T-helper 2 cell (primary cell): ENCODE results near the gene DDX1.

Source experiments
- DNase-seq, 5 experiments: peaks; one replicate each; pipeline versions ENCODE4 v3.0.0 to v3.0.0-alpha.2; 2012 to 2022

Gene DDX1

GRCh38 chr2:15664273-15665066, 72.8 kb downstream of the DDX1 start:
- no peak for DNase-seq

GRCh38 chr2:15665067-15665942, 73.6 kb downstream of the DDX1 start:
- DNase-seq = no peak

- DNase-seq = no peak
These were observed 74.3 kb downstream of the DDX1 start for GRCh38 chr2:15665943-15666460.

GRCh38 chr2:15666861-15667808, 75.5 kb downstream of the DDX1 start:
- no peak for DNase-seq

DNA sequence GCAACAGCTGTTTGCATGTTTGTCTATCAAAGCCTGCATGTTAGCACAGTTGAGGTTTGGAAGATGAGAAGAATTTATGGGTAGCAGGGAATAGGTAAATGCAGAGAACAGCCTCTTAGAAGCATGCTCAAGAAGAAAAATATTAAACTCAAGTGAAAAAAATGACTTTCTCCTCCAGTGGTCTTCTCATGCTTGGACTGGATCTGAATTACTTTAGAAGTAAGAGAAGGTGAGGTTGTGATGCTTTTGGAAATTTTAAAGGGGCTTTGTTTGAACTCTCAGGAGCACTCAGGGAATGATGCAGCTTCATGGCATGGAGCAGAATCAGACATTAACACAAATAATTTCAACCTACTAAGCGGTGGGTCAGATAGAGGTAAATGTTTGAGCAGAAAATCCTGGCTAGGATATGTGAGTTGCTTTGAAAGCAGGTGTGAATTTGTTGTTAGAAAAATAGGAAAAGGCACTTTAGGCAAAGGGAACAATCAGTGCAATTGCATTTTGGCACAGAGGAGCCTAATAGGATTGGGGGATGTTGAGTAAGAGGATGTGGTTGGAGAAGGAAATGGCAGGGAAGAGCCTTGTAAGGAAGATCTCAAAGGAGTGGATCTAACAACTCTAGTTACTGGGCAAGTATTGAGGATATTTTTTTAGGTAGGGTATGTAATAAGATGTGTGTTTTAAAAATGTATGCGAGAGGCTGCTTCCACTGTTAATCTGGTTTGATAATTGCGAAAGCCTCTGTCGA, 76.3 kb downstream of the DDX1 start:
- no peak for DNase-seq

DNA sequence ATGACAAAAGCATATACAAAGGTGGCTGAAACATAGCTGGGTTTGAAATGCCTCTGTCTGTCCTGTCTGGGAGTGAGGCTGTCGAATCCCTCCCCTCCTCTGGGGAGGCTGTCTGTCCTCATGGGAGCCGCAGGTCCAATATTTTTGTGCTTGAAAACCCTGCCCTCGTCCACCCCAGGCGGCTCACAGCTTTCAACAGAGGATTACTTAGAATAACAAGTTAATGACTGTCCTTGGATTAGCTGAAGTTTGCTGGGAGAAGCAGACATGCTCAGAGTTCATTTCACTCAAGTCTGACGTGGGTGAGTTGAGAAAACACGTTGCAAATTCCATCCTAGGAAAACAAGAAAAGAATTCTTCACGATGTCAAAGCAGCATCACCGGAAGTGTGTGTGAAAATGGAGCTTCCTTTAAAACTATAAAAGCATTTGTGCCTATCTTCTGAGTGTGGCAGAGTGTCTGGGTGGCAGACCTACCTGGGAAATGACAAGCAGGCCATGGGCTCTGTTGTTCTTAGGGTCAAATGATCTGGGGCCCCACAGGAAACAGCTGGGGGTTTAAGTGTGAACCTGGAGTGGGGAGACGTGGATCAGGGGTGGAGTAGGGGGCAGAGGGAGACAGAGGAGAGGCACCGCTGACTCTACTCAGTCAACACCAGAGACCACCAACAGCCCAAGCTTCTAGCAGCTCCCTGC, 77.1 kb downstream of the DDX1 start:
- no peak for DNase-seq

DNA sequence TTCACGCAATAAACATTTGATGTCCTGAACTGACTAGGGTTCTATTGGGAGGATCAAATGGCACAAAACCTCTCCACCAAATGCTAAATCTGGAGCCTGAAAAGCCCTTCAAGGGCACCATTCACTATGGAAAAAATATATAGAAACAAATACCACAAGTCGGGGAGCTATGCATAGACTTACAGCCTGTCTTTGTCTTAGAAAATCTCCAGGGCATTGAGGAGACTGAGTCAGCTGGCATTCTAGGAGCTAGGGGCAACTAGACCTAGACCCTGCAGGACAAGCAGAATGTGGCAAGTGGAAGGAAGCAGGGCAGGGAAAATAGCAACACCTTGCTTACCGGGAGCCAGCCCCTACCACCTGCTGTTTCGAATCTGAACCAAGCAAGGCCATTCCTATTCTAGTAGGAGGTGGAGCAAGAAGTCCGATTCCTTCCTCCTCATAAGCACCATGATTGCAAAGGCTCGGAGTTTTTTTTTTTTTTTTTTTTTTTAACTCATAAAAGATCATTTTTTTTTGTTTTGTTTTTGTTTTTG, 77.8 kb downstream of the DDX1 start:
- DNase-seq = no peak

DNA sequence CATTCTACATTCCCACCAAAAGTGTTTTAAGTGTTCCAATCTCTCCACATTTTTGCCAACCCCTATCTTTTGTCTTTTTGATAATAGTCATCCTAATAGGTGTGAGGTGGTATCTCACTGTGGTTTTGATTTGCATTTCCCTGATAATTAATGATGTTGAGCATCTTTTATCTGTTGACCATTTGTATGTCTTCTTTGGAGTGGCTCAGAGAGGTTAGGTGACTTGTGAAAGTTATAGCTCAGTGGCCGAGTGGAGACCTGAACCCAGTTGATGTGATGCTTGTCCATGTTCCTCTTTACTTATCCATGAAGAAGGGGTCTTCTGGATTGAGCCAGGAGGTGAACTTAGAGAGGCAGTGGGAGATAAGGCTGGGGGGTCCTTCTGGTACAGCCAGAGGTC, 78.8 kb downstream of the DDX1 start:
- DNase-seq = no peak

DNA sequence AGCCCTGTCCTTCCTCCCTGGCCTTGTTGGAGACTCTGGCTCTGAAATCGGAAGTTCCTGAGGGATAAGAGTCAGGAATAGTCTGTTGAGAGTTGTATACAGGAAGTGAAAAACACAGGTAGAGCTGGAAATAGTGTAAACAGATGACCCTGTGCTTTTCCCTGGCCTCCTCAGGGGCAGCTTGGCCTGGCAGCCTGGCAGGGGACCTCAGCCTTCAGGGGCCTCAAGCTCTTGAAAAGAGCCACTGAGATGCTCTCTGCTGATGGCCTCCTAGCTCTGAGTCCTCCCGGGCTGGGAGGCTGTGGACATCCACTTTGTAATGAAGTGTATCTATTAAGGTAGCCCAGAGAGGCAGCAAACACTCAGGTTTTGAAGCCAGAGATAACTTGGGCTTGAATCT, 79.3 kb downstream of the DDX1 start:
- DNase-seq = no peak

DNA sequence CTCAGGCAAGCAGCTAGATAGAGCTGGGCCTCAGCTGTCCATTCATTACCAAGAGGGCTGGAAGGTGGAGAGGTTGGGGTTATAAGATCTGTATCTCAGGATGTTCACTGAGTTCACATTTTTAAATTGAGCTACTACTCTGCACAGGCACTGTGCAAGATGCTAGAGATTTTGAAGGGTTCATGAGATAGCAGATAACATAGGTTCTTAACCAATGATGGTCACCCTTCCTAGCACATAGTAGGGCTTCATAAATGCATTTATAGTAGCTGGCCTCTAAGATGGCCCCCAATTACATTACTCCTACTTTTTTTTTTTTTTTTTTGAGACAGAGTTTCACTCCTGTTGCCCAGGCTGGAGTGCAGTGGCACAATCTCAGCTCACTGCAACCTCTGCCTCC, 79.7 kb downstream of the DDX1 start:
- DNase-seq = no peak

DNA sequence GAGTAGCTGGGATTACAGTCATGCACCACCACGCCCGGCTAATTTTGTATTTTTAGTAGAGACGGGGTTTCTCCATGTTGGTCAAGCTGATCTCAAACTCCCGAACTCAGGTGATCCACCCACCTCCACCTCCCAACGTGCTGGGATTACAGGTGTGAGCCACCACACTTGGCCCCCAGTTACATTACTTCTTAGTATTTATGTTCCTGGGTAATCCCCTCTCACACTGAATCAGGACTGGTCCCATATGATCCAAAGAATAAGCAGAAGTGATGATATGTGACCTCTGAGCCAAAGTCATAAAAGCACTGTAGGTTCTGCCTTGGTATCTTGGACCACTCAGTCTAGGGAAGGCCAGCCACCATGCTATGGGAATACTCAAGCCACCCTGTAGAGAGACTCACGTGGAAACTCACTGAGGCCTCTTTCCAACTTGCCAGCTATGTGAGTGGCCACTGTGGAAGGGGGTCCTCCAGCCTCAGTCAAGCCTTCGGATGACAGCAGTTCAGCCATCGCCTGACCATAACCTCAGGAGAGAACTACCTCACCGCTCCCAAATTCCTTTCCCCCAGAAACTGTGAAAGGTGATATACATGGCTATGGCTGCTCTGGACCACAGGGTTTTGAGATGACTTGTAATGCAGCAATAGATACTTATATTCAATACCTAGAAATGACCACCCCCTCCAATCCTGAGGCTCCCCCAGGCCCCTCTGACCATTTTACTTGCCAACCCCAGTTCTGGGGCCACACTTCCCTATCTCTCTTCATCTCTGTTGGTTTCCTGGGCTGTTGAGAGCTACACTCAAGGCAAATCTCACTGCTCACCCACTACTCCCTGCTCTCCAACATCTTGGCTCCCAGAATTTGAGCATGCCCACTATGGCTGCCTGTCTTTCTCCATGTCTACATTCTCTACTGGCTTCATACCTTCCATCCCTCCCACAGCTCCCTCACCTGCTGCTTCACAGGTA, 80.5 kb downstream of the DDX1 start:
- no peak for DNase-seq

DNA sequence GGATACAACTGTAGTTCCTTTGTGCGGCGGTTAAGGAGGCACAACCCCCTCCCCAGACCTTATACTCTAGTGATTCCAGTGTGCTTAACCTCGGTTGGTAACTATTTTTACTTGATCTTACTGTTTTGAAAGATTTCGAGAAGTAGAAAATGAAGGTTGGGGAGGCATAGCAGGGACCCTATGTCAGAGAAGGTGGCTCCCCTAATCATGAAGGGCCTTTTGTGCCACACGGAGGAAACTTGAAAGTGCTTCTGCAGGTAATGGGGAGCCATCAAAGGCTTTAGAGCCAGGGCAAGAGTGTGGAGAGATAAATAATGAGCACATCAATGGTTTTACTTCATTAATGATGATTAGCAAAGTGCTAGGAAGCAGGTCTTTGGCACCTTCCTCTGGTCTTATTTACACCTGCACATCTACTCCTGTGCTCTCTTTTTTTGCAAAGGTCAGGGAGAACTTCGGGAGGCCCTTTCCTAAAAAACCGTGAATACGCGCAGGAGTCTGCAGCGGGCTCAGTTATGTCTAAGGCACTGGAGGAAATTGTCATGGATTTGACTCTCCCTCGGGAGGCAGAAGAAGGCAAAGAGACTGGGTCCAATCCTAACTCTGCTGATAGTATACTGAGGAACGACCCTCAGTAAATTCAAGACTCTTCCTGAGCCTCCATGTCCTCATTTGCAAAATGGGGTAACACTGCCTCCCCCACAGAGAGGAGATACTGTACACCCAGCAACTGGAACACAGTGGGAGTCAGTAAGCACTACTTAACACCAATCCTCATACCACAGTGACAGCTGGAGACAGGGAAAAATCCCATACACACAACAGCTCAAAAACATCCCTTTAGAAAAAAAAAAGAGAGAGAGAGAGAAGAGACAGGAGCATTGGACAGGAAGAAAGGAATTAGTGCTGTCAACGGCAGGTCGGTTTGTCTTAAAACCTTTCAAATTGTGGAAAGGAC, 81.6 kb downstream of the DDX1 start:
- no peak for DNase-seq

DNA sequence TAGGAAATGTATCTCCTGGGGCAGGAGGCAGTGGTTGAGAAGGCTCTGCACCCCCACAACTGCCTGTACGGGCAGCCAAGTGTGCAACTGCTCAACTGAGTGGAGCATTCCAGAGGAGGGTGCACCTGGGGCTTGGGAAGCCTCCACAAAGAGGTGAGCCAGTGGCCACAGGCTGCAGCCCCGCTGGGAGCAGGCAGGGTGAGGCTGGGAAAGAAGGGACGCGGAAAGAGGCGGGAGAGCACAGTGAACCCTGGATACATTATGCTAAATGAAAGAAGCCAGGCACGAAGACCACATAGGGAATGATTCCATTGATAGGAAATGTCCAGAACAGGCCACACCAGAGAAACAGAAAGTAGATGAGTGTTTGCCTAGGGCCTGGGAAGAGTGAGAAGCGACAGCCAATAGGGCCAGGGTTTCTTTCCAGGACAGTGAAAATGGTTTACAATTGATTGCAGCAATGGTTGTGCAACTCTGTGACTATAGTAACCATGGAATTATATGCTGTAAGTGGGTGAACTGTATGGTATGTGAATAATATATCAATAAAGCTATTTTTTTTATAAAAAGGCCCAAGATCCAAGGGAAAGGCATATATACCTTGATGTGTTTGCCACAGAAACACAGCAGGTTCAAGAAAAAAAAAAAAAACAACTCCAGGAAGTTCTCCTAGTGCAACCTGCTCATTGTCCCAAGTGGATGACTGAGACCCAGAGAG, 82.4 kb downstream of the DDX1 start:
- no peak for DNase-seq

GRCh38 chr2:15674637-15675455, 83.2 kb downstream of the DDX1 start:
- DNase-seq = no peak

GRCh38 chr2:15675456-15676195, 84.0 kb downstream of the DDX1 start:
- DNase-seq = no peak
